ENCODE data around the gene B3GNT5.

DNA sequence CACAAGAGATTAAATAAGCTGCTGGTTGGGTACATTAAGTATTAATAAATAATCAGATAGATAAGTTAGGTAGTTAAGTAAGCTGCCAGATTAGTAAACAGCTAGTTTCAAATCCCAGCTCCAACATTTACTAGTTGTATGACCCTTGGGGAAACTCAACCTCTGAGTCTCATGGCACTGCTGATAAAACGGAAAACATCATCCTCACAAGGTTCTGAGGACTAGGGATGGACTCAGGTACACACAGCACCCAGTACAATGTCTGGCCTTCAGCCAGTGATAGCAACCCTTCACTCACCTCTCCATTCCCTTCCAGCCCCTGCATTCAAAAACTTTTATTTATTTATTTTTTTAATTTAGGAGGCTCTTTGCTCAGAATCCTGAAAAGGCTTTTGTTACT lies 32.3 kb downstream of the B3GNT5 start:
- TF ChIP-seq CTCF (IDR thresholded peaks at IDR 0.05) (no peak), TCF7L2 (IDR thresholded peaks at IDR 0.05; ENCODE audit: low read depth, low read length) (no peak), REST (IDR thresholded peaks at IDR 0.05; ENCODE audit: insufficient read depth in 1 of 2, low read depth in 2 of 2, low read length in 1 of 2) (no peak), POLR2AphosphoS5 (IDR thresholded peaks at IDR 0.05; ENCODE audit: low read depth, low read length) (no peak)

All from Panc1 (cell line).